Ammon's horn (tissue), 1 donor: ENCODE data around the gene ANO2.

Experiments
- DNase-seq: peaks from one replicate; pipeline ENCODE4 v3.0.0-alpha.2; 2016; ENCODE audit warnings: low spot score

ANO2 gene

GRCh38 chr12:5916785-5917290 lies 28.2 kb downstream of the ANO2 start:
- no peak for DNase-seq

GRCh38 chr12:5915511-5915910 lies 29.5 kb downstream of the ANO2 start:
- DNase-seq, result no peak

DNA sequence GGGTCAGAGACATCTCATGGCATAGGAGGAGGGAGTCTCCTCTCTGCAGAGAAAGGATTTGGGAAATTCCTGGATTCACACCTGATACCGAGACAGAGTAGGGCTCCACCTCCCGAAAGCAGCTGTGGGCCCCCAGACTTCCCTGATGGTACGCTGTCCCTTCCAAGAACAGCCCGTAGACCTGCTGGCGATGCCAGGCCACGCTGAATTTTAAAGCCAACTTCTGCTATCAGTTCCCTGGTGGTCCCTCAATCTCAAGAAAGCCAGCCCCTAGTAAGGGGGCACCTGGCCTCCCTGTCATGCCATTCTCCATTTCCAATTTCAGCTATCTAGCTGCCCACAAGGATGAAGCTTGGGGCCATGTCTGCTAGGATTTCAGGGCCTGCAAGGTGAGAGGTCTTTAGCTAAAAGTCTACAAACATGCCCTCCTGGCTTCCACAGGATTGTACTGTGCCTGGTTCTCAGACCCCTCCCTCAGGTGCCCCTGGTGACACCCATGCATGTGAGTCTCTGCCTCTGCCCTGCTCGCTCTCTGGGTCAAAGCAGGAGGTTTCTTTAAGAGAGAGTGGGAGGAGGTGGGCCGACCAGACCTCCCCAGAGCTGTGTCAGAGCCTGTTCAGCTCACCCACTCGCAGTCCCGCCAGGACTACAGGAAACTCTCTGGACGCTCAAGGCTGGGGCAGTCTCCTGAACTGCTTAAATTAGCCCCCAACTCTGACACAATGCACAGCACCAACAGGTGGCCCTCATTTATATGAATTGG lies 30.5 kb downstream of the ANO2 start:
- no peak for DNase-seq

DNA sequence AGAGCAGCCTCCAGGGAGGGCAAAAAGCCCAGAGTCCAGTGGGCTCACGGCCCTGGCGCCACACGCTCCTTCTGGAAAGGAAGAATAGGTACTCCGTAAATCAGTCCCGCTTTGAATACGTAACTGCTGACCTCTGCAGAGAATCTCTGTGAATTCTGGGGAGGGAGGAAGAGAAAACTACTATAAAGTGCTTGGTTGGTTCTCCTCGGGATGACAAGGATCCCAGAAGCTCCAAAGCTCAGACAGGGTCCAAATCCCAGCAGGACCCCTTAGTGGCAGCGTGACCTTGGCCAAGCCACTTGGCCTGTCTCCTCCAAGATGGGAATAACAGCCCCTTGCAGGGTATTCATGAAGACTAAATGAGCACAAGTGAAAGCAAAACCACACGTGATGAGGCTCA lies 31.7 kb downstream of the ANO2 start:
- DNase-seq, result no peak

GRCh38 chr12:5912437-5913334 lies 32.4 kb downstream of the ANO2 start:
- DNase-seq, result no peak

- DNase-seq, result no peak
Observed at GRCh38 chr12:5912011-5912410, 33.0 kb downstream of the ANO2 start.

DNA sequence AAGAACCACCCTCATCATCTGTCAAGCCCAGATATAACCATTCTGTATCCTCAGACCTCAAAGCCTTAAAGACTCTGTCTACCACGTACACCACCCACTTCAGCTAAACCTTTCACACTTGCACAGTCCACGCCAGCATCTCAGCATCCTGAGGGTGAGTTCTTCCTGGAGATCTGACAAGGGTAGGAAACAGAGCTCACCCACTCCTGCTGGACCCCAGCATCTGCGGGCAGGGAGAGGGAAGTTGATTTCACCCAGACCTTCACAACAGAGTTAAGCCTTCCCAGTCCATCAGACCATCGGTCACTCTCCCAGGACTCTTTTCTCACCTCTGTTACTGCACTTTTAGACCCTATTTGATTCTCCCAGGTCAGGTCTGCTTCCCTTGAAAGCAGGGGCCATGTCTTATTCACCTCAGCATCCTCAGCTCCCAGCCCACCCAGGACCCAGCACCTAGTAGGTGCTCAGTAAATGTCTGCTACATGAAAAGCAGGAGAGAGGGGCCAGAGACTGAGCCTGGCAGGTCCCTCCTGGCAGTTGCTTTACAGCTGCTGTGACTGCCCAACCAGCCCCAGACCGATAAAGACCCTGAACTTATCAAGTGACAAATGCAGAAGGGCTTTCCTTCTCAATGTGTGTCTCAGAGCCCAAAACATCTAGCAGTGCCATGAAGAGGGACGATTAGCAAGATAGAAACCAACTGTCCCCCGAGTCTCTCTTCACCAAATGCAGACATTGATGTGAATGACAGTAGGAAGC lies 34.1 kb downstream of the ANO2 start:
- DNase-seq, result no peak

DNA sequence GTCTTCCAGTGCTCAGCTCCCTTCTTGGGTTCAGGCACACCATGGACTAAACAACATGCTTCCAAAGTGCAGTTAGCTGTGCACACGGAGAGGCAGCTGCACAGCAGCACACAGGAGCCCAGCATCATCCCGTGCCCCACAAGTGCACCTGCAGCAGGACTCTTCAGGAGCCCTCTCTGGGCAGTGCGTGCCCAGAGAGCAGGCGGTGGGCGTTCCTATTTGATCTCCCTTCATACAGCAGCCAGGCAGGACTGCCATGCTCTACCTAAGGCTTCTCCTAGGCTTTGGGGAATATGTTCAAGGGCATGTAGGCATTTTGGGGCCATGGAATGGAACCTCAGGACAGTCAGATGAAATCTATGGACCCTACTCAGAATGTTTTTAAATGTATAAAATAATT lies 35.5 kb downstream of the ANO2 start:
- DNase-seq, result no peak

- DNase-seq, result no peak
Observed at GRCh38 chr12:5908251-5908650, 36.8 kb downstream of the ANO2 start.

- DNase-seq, result no peak
Observed at GRCh38 chr12:5907807-5908206, 37.3 kb downstream of the ANO2 start.

DNA sequence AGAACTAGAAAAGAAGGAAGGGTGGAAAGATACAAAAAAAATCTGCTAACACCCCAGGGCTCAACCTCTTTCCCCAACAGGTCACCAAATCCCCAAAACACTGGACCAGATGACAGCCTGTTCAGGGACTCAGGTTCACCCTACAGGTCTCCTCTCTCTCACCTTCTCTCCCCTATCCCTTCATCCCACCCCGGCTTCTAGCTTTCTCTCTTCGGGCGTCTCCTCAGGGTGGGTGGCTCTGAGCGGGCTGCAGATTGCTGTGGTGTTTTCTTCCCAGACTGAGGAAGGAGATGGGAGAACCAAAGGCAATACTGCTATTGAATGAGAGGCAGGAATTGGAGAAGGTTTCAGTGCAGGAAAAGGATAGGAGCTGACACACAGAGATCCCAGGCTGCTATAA lies 39.3 kb downstream of the ANO2 start:
- DNase-seq, result no peak

DNA sequence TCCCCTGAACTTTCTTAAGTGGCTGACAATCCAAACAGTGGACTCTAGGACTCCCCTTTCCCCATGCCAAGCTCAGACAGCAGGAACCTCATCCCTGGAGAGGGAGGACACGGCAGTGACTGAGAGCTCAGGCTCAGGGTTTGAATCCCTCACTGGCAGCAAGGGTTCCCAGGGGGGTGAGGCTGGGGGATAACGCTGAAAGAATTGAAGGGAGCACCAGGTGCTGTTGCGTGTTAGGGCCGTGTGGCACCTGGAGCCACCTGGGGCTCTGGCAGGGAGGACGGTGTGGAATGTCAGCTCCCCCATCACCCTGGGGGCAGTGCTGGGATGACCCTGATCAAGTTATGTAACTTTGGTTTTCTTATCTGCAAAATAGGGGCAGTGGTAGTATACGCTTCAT lies 40.1 kb downstream of the ANO2 start:
- no peak for DNase-seq

DNA sequence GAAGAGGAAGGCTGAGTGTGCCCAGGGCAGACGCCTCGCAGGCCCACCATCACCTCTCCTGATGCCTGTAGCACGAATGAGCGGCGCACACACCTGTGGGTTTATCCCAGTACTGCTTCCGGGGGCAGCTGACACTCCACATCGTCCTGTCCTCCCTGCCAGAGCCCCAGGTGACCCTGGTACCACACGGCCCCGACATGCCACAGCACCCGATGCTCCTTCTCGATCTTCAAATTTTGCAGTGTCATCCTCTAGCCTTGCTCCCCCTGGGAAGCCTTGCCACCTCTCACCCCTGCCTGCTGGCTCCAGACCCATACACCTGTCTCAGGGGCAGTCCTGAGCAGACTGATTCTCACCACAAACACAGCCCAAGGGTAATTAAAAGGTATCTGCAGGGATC lies 40.6 kb downstream of the ANO2 start:
- no peak for DNase-seq

DNA sequence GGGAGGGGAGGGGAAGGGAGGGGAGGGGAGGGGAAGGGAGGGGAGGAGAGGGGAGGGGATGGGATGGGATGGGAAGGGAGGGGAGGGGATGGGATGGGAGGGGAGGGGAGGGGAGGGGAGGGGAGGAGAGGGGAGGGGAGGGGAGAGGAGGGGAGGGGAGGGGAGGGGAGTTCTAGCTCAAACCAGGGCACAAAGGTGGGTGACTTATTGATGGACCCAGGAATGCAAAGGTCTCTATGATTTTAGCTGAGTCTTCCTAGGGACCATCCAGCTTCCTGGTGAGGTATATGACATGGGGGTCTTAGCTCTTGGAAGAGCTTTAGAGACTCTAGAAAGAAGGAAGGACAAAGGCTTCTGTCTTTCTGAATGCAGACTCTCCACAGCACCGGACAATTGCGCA lies 42.3 kb downstream of the ANO2 start:
- DNase-seq, result no peak

DNA sequence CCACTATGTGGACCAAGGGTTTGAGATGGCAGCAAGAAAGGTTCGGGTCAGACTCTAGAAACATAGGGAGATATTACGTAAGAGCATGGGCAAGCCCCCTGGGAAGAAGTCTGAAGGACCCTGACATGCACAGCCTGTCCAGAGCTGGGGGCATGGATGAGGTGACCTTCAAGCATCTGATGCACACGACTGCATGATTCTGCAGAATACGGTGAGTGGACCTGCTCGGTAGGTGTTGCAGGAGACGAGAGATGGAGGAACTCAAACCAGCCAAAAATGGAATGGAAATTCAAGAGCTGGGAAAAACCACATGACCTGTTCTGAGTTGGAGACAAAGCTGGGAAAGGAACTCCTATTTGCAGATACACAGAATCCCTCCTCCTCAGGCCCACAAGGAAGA lies 43.6 kb downstream of the ANO2 start:
- no peak for DNase-seq

GRCh38 chr12:5900533-5901205 lies 44.4 kb downstream of the ANO2 start:
- no peak for DNase-seq

DNA sequence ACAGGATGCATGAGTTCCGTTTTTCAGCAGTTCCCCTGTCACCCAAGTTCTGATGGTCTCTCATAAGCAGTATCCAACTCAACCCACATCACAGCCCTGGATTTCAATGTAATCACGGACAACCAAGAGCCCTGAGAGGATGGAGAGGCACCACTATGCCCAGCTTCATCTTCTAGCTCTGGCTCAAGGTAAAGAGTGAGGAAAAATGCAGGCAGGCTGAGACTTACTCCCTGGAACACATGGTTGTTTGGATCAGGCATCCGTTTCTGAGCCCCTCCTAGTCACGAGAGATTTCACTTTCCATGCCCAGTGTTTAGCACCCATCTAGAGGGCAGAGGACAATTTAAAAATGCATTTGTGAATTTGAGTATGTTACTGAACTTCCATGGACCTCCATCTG lies 45.0 kb downstream of the ANO2 start:
- no peak for DNase-seq

DNA sequence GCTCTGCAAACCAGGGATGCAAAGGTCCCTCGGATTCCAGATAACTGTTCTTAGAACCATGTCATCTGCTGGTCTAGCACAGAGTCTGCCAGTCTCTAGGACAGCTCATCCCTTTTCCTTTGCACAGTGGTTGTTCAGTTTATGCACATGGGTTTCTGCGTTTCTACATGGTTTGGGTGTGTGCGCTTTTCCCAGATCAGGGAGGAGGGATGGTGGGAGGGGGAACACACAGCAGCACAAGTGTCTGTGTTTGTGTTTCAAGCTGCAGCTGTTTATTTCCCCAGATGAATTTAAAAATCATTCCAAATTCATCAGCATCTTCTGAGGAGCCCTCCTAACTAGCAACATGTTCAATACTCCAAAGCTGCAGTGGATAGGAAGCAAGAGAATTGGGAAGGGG lies 45.4 kb downstream of the ANO2 start:
- no peak for DNase-seq

DNA sequence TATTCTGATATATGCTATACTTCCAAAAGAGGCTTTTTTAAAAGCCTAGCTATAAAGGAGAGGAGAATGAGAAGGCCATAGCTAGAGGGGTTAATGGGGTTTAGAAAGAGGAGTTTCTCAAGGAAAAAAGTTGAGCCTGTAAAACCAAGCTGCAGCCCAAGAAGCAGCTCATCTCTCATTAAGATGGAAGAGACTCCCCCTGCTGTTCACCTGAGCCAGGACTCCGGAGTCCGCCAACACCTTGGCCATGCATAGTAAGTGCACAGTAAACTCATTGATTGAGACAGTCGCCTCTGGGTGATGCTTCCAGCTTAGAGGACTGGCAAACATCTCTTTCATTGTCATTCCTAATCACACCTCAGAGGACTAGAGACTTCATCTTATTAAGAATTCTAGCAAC lies 46.2 kb downstream of the ANO2 start:
- DNase-seq, result no peak

GRCh38 chr12:5889381-5890047 lies 55.5 kb downstream of the ANO2 start:
- DNase-seq, result no peak

DNA sequence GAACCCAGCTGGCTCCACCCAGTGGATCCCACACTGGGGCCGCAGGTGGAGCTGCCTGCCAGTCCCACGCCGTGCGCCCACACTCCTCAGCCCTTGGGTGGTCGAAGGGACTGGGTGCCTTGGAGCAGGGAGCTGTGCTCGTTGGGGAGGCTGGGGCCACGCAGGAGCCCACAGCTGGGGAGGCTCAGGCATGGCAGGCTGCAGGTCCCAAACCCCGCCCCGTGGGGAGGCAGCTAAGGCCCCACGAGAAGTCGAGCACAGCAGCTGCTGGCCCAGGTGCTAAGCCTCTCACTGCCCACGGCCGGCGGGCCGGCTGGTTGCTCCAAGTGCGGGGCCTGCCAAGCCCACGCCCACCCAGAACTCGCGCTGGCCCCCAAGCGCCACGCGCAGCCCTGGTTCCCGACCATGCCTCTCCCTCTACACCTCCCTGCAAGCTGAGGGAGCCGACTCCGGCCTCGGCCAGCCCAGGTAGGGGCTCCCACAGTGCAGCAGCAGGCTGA lies 56.2 kb downstream of the ANO2 start:
- DNase-seq, result no peak
